Hepatocyte (in vitro differentiated cells): ENCODE results near the gene KIF13A. TPM values are rescaled to one million over a fixed set of nuclear protein-coding genes. Genes with fewer than 3 reads are reported as not detected.

Experiments used
- DNase-seq: peaks from one replicate; pipeline ENCODE4 v3.0.0-alpha.2; 2016; ENCODE audit warnings: low spot score
- H2AFZ ChIP-seq: fragments of 200-600 bp; sonication (generic); 2 replicates; pipeline ENCODE4 v1.6.0; 2016; ENCODE audit warnings: antibody characterized with exemption, mild to moderate bottlenecking
- H3K27ac ChIP-seq: fragments of 200-600 bp; sonication (generic); 2 replicates; pipeline ENCODE4 v1.5.1; 2016; ENCODE audit warnings: mild to moderate bottlenecking
- H3K27me3 ChIP-seq: fragments of 200-600 bp; sonication (generic); 2 replicates; pipeline ENCODE4 v1.6.1; 2016
- H3K36me3 ChIP-seq: fragments of 200-600 bp; sonication (generic); replicated peaks from 2 replicates; pipeline ENCODE4 v1.5.1; 2016; ENCODE audit warnings: low read depth; ENCODE audit not compliant: insufficient read depth
- H3K4me1 ChIP-seq: fragments of 200-600 bp; sonication (generic); 2 replicates; pipeline ENCODE4 v1.5.1; 2016; ENCODE audit warnings: mild to moderate bottlenecking, moderate library complexity; ENCODE audit not compliant: insufficient read depth
- H3K4me2 ChIP-seq: fragments of 200-600 bp; sonication (generic); 2 replicates; pipeline ENCODE4 v1.6.0; 2016
- H3K4me3 ChIP-seq: fragments of 200-600 bp; sonication (generic); 2 replicates; pipeline ENCODE4 v1.5.1; 2016; ENCODE audit warnings: mild to moderate bottlenecking
- H3K79me2 ChIP-seq: fragments of 200-600 bp; sonication (generic); 2 replicates; pipeline ENCODE4 v1.6.0; 2017; ENCODE audit warnings: mild to moderate bottlenecking
- H3K9me2 ChIP-seq: fragments of 200-600 bp; sonication (generic); replicated peaks from 2 replicates; pipeline ENCODE4 v1.6.0; 2017; ENCODE audit warnings: mild to moderate bottlenecking; ENCODE audit not compliant: insufficient read depth
- H3K9me3 ChIP-seq: fragments of 200-600 bp; sonication (generic); 2 replicates; pipeline ENCODE4 v1.5.1; 2016; ENCODE audit warnings: low read depth, mild to moderate bottlenecking
- H4K20me1 ChIP-seq: fragments of 200-600 bp; sonication (generic); 2 replicates; pipeline ENCODE4 v1.6.0; 2016; ENCODE audit warnings: mild to moderate bottlenecking; ENCODE audit not compliant: insufficient read depth, poor library complexity, severe bottlenecking
- EZH2 ChIP-seq: fragments of 200-600 bp; sonication (generic); IDR thresholded peaks from 2 replicates; pipeline ENCODE4 v1.6.1; 2016; ENCODE audit warnings: antibody characterized with exemption, mild to moderate bottlenecking, borderline replicate concordance
- EZH2phosphoT487 ChIP-seq: fragments of 200-600 bp; sonication (generic); IDR thresholded peaks from one replicate; pipeline ENCODE4 v1.6.1; 2018; ENCODE audit warnings: antibody characterized with exemption, mild to moderate bottlenecking, low read depth, moderate library complexity; ENCODE audit not compliant: unreplicated experiment, severe bottlenecking
- WGBS: methylation state at CpG from one replicate; pipeline ENCODE4 v1.1.6; 2016; ENCODE audit warnings: low lambda C conversion rate; ENCODE audit errors: missing lambda C conversion rate; 5-methylcytosine and 5-hydroxymethylcytosine counted together
- polyA plus RNA-seq: library from polyadenylated mRNA; unstranded; fragments of >200 nt; fragmentation: Nextera tagmentation; extraction: Ambion mirVana; gene quantifications from 2 replicates; pipeline ENCODE4 v1.2.1, GENCODE V29; 2016
- total RNA-seq: library from RNA; depleted of rRNA; stranded (reverse); fragments of >200 nt; gene quantifications from 2 replicates; pipeline ENCODE4 v1.2.3, GENCODE V29; 2014
- TF ChIP-seq, protein P1 (sequence below): fragments of 200-600 bp; sonication (generic); IDR thresholded peaks from 2 replicates; pipeline ENCODE4 v1.5.1; 2016; ENCODE audit warnings: antibody characterized with exemption, mild to moderate bottlenecking; ENCODE audit not compliant: poor library complexity

KIF13A gene
- total and polyA plus RNA-seq, 2 experiments from 2014 or later, result 13.0 to 27.9 TPM

GRCh38 chr6:17885889-17886576, 101.4 kb downstream of the KIF13A start:
- Histone ChIP-seq H3K36me3 (no peaks in the 10 kb centered on the region), H3K4me3 (no peak overlapping the region), H3K4me1 (peaks cover 12% of the 10 kb centered on the region), H3K27ac (no peak overlapping the region), H4K20me1 (no peaks in the 10 kb centered on the region), H3K9me3 (no peaks in the 10 kb centered on the region), H2AFZ (no peak overlapping the region), H3K27me3 (no peaks in the 10 kb centered on the region), H3K79me2 (peaks cover 7% of the 10 kb centered on the region), H3K4me2 (no peak overlapping the region), H3K9me2 (no peaks in the 10 kb centered on the region)
- WGBS, result 94% methylated on average over 4 of the region's 4 CpGs
- DNase-seq, result no peak
- no peak for TF ChIP-seq EZH2
- TF ChIP-seq, protein P1, sequence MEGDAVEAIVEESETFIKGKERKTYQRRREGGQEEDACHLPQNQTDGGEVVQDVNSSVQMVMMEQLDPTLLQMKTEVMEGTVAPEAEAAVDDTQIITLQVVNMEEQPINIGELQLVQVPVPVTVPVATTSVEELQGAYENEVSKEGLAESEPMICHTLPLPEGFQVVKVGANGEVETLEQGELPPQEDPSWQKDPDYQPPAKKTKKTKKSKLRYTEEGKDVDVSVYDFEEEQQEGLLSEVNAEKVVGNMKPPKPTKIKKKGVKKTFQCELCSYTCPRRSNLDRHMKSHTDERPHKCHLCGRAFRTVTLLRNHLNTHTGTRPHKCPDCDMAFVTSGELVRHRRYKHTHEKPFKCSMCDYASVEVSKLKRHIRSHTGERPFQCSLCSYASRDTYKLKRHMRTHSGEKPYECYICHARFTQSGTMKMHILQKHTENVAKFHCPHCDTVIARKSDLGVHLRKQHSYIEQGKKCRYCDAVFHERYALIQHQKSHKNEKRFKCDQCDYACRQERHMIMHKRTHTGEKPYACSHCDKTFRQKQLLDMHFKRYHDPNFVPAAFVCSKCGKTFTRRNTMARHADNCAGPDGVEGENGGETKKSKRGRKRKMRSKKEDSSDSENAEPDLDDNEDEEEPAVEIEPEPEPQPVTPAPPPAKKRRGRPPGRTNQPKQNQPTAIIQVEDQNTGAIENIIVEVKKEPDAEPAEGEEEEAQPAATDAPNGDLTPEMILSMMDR, result no peak
- TF ChIP-seq EZH2phosphoT487, result no peak

- no peak for TF ChIP-seq EZH2
- WGBS, result 83% methylated on average over 4 of the region's 4 CpGs
- Histone ChIP-seq H3K27me3 (no peaks in the 10 kb centered on the region), H2AFZ (no peak overlapping the region), H3K9me3 (no peaks in the 10 kb centered on the region), H3K36me3 (no peaks in the 10 kb centered on the region), H3K27ac (peak overlapping the region; percentile 24), H3K4me1 (peaks cover 12% of the 10 kb centered on the region), H3K79me2 (peaks cover 7% of the 10 kb centered on the region), H3K9me2 (no peaks in the 10 kb centered on the region), H3K4me3 (no peak overlapping the region), H3K4me2 (peak overlapping the region; percentile 28), H4K20me1 (no peaks in the 10 kb centered on the region)
- no peak for DNase-seq
These were observed 102.6 kb downstream of the KIF13A start for GRCh38 chr6:17884498-17885478.

DNA sequence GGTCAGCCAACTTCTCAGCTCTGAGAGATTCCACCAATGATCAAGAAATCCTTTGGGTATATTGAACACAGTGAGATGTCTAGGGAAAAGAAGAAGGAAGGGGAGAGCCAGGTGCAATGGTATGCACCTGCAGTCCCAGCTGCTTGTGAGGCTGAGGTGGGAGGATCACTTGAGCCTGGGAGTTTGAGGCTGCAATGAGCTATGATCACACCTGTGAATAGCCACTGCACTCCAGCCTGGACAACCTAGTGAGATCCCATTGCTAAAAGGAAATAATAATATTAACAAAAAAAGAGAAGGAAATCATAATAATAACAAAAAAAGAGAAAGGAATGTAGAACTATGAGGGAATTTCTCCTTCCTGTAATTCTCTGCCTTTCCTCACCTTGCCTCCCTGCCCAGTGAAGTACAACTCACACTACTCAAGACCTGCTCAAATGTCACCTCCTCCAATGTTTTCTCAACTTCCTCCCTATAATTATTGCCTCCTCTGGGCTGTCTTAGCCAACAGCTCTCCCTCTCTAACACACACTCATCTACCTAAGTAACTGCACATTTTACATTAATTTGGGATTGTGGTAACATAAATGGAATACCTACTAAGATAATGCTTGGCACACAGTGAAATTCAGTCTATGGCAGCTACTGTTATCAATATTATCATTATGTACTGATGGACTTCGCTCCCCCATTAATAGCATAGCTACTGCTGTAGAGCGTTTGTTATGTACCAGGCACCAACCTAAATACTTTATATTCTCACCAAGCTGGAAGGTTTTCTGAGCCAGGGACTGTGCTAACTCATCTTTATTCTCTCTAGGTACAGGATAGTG, 103.6 kb downstream of the KIF13A start:
- H3K27me3 ChIP-seq, result no peaks in the 10 kb centered on the region
- peak overlapping the region; percentile 28 for H3K4me2 ChIP-seq
- DNase-seq, result no peak
- H3K9me3 ChIP-seq, result no peaks in the 10 kb centered on the region
- peaks cover 7% of the 10 kb centered on the region for H3K79me2 ChIP-seq
- no peak overlapping the region for H3K4me3 ChIP-seq
- H4K20me1 ChIP-seq, result no peaks in the 10 kb centered on the region
- 91% methylated on average over 2 of the region's 2 CpGs for WGBS
- H3K27ac ChIP-seq, result peak overlapping the region; percentile 24
- H3K36me3 ChIP-seq, result no peaks in the 10 kb centered on the region
- no peak overlapping the region for H2AFZ ChIP-seq
- no peaks in the 10 kb centered on the region for H3K9me2 ChIP-seq
- peaks cover 20% of the 10 kb centered on the region for H3K4me1 ChIP-seq
- TF ChIP-seq EZH2phosphoT487 (no peak), EZH2 (no peak)
- TF ChIP-seq, protein P1, result no peak
